Gastroesophageal sphincter (tissue), 3 donors: ENCODE data around the gene CERS3.

Source experiments
- CTCF ChIP-seq, 4 experiments: fragments of 200-600 bp in 2 of 4; fragments of 450-650 bp in 2 of 4; sonication (generic) in 1 of 4; IDR thresholded peaks; one replicate each; pipeline ENCODE4 v1.5.1; 2017 to 2019; ENCODE audit warnings: antibody characterized with exemption in 4 of 4, mild to moderate bottlenecking in 2 of 4, moderate library complexity in 2 of 4
- EP300 ChIP-seq: sonication (generic); formaldehyde crosslinking; IDR thresholded peaks from one replicate; pipeline ENCODE4 v1.6.1; 2017; ENCODE audit warnings: antibody characterized with exemption, mild to moderate bottlenecking
- POLR2A ChIP-seq, 2 donors: fragments of 450-650 bp; IDR thresholded peaks; one replicate each; pipeline ENCODE4 v1.6.1; 2017; ENCODE audit warnings: antibody characterized with exemption in 2 of 2, mild to moderate bottlenecking in 2 of 2, moderate library complexity in 1 of 2
- POLR2AphosphoS5 ChIP-seq: sonication (generic); formaldehyde crosslinking; IDR thresholded peaks from one replicate; pipeline ENCODE4 v1.6.1; 2017; ENCODE audit warnings: antibody characterized with exemption

DNA sequence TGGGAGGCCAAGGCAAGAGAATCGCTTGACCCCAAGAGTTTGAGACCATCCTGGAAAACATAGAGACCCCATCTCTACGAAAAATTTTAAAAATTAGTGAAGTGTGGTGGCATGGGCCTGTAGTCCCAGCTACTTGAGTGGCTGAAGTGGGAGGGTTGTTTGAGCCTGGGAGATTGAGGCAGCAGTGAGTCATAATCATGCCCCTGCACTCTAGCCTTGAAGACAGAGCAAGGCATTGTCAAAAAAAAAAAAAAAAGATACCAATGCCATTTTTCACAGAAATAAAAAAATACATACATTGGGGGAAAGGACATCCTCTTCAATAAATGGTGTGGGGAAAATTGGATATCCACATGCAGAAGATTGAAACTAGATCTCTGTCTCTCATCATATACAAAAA, 74.6 kb downstream of the CERS3 start:
- TF ChIP-seq CTCF (IDR thresholded peaks at IDR 0.05) (no peak), EP300 (no peak), POLR2A (IDR thresholded peaks at IDR 0.05) (no peak), POLR2AphosphoS5 (no peak)
